Measurements from ENCODE around the gene WDR33.
"Not testable (repeated sequence)": the region's sequence is repeated elsewhere in the genome, so short reads cannot be mapped to it uniquely, and the experiment has no call there.

WDR33 gene

DNA sequence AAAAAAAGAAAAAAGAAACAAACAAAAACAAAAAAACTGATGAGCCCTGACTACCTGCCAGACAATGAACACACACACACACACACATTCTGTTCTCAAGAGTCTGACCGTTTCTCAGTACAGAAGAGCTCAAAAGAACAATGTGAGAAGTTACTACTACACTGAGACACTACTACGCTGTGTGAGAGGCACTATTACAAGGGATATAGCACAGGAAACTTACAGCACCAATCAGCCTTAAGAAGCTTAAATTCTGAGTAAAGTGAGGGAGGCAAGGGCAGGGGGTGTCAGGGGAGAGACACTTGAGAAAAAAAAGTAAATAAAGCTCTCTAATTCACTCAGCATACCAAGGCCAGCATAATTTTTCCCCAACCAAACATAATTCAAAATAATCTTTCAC, 32.5 kb downstream of the WDR33 start:
- TF ChIP-seq, protein P1, sequence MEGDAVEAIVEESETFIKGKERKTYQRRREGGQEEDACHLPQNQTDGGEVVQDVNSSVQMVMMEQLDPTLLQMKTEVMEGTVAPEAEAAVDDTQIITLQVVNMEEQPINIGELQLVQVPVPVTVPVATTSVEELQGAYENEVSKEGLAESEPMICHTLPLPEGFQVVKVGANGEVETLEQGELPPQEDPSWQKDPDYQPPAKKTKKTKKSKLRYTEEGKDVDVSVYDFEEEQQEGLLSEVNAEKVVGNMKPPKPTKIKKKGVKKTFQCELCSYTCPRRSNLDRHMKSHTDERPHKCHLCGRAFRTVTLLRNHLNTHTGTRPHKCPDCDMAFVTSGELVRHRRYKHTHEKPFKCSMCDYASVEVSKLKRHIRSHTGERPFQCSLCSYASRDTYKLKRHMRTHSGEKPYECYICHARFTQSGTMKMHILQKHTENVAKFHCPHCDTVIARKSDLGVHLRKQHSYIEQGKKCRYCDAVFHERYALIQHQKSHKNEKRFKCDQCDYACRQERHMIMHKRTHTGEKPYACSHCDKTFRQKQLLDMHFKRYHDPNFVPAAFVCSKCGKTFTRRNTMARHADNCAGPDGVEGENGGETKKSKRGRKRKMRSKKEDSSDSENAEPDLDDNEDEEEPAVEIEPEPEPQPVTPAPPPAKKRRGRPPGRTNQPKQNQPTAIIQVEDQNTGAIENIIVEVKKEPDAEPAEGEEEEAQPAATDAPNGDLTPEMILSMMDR (IDR thresholded peaks at IDR 0.05; ENCODE audit: extremely low read depth, insufficient read depth, missing control alignments): no peak
- no peak for DNase-seq (ENCODE audit: low spot score)
- in situ Hi-C loops (cut with MboI; ENCODE audit: low pct_unique_long_range_greater_than_20kb, low sequenced_read_pairs, unreplicated experiment): no loop called here

DNA sequence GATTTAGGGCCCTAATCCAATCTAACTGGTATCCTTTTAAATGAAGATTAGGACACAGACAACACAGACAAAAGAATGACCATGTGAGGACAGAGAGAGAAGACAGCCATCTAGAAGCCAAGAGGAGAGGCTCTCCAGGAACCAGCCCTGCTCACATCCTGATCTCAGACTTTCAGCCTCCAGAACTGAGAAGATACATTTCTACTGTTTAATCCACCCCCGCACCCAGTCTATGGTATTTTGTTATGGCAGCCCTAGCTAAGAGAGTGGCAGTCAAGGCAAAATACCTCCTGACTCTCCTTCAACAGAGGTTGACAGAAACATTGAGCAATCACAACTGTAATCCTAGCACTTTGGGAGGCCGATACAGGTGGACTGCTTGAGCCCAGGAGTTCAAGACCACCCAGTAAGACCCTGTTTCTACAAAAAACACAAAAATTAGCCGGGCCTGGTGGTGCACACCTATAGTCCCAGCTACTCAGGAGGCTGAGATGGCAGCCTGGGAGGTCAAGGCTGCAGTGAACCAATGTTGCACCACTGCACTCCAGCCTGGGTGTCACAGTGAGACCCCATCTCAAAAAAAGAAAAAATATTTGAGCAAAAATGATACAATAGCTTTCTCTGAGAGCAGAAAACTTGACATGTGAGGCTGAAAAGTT, 34.7 kb downstream of the WDR33 start:
- DNase-seq (ENCODE audit: low spot score): no peak

DNA sequence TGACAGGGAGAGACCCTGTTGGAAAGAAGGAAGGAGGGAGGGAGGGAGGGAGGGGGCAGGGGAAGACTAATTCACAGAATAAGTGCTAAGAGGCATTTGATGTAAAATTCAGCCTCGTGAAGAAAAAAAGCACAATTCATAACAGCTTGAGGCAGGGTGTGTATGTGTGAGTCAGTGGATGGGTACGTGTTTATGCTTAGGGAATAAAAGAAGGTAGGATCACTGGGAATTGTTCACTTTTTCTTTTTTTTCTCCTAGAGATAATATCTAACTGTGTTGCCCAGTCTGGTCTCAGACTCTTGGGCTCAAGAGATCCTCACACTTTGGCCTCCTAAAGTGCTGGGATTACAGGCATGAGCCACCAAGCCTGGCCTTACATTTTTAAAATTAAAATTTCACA, 39.2 kb downstream of the WDR33 start:
- no peak for DNase-seq (ENCODE audit: low spot score)
- in situ Hi-C loops (cut with MboI; ENCODE audit: low pct_unique_long_range_greater_than_20kb, low sequenced_read_pairs, unreplicated experiment): no loop called here
- TF ChIP-seq, protein P1 (IDR thresholded peaks at IDR 0.05; ENCODE audit: extremely low read depth, insufficient read depth, missing control alignments): no peak

More for the DNA sequence above, 34.7 kb downstream of the WDR33 start:
- in situ Hi-C loops (cut with MboI; ENCODE audit: low pct_unique_long_range_greater_than_20kb, low sequenced_read_pairs, unreplicated experiment): no loop called here
- TF ChIP-seq, protein P1 (IDR thresholded peaks at IDR 0.05; ENCODE audit: extremely low read depth, insufficient read depth, missing control alignments): no peak

DNA sequence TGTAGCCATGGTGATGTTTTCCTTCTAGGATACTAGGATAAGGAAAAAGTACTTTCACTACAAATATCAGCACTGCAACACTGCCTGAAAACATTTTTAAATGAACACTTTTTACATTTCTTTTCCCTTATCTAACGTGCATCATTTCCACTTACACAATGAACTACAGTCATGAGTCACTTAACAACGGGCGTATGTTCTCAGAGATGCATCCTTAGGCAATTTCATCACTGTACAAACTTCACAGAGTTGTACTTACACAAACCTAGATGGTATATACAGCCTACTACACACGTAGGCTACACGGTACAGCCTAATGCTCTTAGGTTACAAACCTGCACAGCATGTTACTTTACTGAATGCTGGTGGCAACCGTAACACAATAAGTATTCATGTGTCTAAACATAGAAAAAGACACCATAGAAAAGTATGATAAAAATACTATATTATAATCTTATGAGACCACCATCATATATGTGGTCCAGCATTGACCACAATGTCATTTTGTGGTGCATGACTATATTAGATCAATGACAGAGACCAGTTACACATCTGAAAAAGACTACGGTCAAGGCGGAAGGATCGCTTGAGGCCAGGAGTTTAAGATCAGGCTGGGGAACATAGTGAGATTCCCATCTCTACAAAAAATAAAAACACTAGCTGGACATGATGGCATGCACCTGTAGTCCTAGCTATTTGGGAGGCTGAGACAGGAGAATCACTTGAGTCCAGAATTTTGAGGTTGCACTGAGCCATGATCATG, 39.8 kb downstream of the WDR33 start:
- no peak for DNase-seq (ENCODE audit: low spot score)
- TF ChIP-seq, protein P1 (IDR thresholded peaks at IDR 0.05; ENCODE audit: extremely low read depth, insufficient read depth, missing control alignments): no peak
- in situ Hi-C loops (cut with MboI; ENCODE audit: low pct_unique_long_range_greater_than_20kb, low sequenced_read_pairs, unreplicated experiment): no loop called here

DNA sequence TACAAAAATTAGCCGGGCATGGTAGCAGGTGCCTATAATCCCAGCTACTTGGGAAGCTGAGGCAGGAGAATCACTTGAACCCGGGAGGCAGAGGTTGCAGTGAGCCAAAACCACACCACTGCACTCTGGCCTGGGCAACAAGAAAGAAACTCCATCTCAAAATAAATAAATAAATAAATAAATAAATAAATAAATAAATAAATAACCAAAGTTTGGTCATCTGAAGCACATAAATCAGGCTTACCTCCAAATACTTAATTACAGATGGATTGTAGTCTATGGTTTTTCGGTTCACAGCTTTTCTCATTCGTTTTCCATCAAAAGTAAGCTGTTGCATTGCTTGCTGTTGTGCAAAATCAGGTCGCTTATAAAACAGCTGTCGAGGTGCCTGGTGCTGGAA, 40.4 kb downstream of the WDR33 start:
- in situ Hi-C loops (cut with MboI; ENCODE audit: low pct_unique_long_range_greater_than_20kb, low sequenced_read_pairs, unreplicated experiment); DNase-seq (ENCODE audit: low spot score): not testable (repeated sequence)

DNA sequence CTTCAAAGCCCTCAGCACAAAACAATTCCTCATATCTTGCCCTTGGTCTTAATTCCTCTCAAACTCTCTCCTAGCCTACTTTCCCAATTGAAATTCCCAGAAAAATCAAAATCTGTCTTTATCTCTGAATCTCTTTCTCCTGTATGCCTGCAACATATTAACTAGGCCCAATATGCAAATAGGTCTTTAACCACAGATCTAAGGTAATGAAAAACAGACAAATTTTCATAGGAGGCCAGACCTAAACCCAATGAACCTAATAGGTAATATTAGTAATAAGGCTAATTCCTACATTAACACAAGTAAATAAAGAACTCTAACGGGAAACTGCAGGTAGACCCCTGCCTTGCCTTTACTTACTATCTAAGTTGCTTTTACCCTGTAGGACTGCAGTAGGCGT, 41.4 kb downstream of the WDR33 start:
- TF ChIP-seq, protein P1 (IDR thresholded peaks at IDR 0.05; ENCODE audit: extremely low read depth, insufficient read depth, missing control alignments): no peak
- in situ Hi-C loops (cut with MboI; ENCODE audit: low pct_unique_long_range_greater_than_20kb, low sequenced_read_pairs, unreplicated experiment): no loop called here
- DNase-seq (ENCODE audit: low spot score): no peak

DNA sequence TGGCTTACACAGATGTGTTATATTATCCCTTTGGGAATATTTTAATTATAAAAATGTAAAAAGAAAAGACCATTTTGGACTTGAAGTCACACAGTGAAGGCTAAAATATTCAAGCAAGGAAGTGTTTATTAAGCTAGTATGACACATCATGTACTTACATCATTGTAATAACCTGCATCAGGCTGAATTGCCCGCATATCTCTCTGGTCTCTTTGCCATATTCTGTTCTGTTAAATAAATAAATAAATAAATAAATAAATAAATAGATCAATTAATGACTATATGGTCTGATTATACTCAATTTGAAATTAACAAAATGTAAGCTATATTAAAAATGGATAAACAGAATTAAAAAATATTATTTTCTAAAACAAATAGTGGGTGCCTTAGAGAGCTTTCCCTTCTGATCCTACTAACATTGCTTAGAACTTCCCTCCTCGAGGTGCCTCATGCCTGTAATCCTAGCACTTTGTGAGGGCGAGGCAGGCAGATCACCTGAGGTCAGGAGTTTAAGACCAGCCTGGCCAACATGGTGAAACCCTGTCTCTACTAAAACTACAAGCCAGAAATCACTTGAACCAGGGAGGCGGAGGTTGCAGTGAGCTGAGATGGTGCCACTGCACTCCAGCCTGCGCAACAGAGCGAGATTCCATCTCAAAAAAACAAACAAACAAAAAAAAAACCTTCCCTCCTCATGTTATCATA, 42.0 kb downstream of the WDR33 start:
- TF ChIP-seq, protein P1 (IDR thresholded peaks at IDR 0.05; ENCODE audit: extremely low read depth, insufficient read depth, missing control alignments): no peak
- in situ Hi-C loops (cut with MboI; ENCODE audit: low pct_unique_long_range_greater_than_20kb, low sequenced_read_pairs, unreplicated experiment): no loop called here

More for the DNA sequence above, 42.0 kb downstream of the WDR33 start:
- DNase-seq (ENCODE audit: low spot score): no peak
